ENCODE data around the gene HOXB9. TPM values are rescaled to one million over a fixed set of nuclear protein-coding genes. Genes with fewer than 3 reads are reported as not detected.

Gene HOXB9
- total RNA-seq, 6 donors from 2014 or later: 0.20 to 0.30 (median 0.29) TPM; not detected in 3

GRCh38 chr17:48639136-48639535 lies 13.0 kb upstream of the HOXB9 start:
- peaks cover 0 to 12% (median 2%) of the 10 kb centered on the region in 4 donors for H3K4me1 ChIP-seq
- no peak overlapping the region for H3K27ac ChIP-seq
- ATAC-seq (ENCODE audit: low FRiP score in 2 of 2): no peak
- whole genome bisulfite sequencing, 2 donors: 30 to 39% methylated on average over 2 to 5 of the region's 5 CpGs
- H3K27me3 ChIP-seq: peaks cover 2 to 66% (median 42%) of the 10 kb centered on the region in 4 donors
- H3K4me3 ChIP-seq: no peak overlapping the region
- no peak for DNase-seq
- H3K36me3 ChIP-seq: no peaks in the 10 kb centered on the region
- no peak for TF ChIP-seq EP300 (IDR thresholded peaks at IDR 0.05)
- no peak for TF ChIP-seq POLR2A (IDR thresholded peaks at IDR 0.05)
- no peak for TF ChIP-seq POLR2AphosphoS5 (IDR thresholded peaks at IDR 0.05)
- TF ChIP-seq CTCF (IDR thresholded peaks at IDR 0.05): no peak
- no peaks in the 10 kb centered on the region for H3K9me3 ChIP-seq

DNA sequence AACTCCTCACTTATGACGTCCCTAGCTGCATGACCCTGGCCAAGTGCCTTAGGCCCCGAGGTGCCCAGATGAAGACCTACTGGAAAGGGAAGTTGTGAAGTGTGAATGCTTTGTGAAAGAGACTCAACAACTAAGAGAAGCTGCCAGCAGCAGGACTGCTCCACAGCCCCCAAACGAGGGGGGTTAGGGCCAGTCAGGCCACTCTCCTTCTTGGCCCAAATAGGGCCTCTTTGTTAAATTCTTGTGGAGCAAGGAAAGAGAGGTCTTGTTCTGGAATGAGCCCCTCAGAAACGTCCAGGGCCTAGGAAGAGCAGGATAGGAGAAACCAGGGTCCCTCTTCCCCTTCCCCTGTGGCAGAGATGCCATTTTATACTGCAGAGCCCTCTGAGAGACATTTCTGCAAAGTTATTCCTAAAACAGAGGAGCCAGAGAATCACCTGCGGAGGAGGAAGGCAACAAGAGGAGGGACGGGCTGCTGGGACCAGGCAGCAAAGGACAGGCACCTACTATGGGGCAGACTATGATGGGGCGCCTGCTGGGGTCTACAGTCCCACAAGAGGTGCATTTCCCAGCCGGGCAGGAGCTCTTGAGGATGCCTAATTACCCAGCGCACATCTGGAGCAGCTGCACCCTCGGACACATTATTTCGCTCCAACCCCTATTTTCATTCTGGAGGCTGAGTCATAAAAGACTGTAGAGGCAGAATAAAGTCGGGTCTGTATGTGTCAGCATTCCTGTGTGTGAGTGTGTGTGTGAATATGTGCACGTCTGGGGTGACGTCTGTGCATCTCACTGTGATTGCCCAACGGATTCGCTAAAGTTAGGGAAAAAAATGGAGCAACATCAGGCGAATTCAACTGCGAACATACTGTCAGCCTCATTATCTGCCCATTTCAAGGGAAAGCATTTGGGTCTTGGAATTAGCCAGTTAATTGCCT lies 11.4 kb upstream of the HOXB9 start:
- no peaks in the 10 kb centered on the region for H3K9me3 ChIP-seq
- 30 to 47% methylated on average over 18 of the region's 18 CpGs for WGBS, 2 donors
- peak in 1 of 2 donors; percentile 19 for ATAC-seq (ENCODE audit: low FRiP score in 2 of 2)

GRCh38 chr17:48636177-48637018 lies 10.2 kb upstream of the HOXB9 start:
- ATAC-seq (ENCODE audit: low FRiP score in 2 of 2) (peak in 1 of 2 donors; percentile 79), DNase-seq (peak; percentile 44 to 88)
- no peak overlapping the region for H3K4me3 ChIP-seq

More for the DNA sequence above, 11.4 kb upstream of the HOXB9 start:
- H3K4me1 ChIP-seq: peaks cover 3 to 16% (median 5%) of the 10 kb centered on the region in 4 donors
- no peak for TF ChIP-seq EP300 (IDR thresholded peaks at IDR 0.05)
- no peak for TF ChIP-seq CTCF (IDR thresholded peaks at IDR 0.05)
- TF ChIP-seq POLR2AphosphoS5 (IDR thresholded peaks at IDR 0.05): no peak
- no peak for TF ChIP-seq POLR2A (IDR thresholded peaks at IDR 0.05)
- H3K4me3 ChIP-seq: no peak overlapping the region
- H3K27ac ChIP-seq: no peak overlapping the region
- H3K36me3 ChIP-seq: no peaks in the 10 kb centered on the region
- peaks cover 2 to 76% (median 51%) of the 10 kb centered on the region in 4 donors for H3K27me3 ChIP-seq
- no peak for DNase-seq

More at GRCh38 chr17:48636177-48637018, 10.2 kb upstream of the HOXB9 start:
- TF ChIP-seq POLR2A (IDR thresholded peaks at IDR 0.05) (no peak), EP300 (IDR thresholded peaks at IDR 0.05) (no peak), POLR2AphosphoS5 (IDR thresholded peaks at IDR 0.05) (no peak), CTCF (IDR thresholded peaks at IDR 0.05) (peak in 4 of 6 experiments; percentile 27 to 32 (median 28))
- peaks cover 3 to 10% (median 5%) of the 10 kb centered on the region in 4 donors for H3K4me1 ChIP-seq
- no peaks in the 10 kb centered on the region for H3K36me3 ChIP-seq
- H3K27ac ChIP-seq: no peak overlapping the region
- whole genome bisulfite sequencing, 2 donors: 4 to 8% methylated on average over 17 to 31 of the region's 39 CpGs
- no peaks in the 10 kb centered on the region for H3K9me3 ChIP-seq
- peaks cover 0 to 76% (median 45%) of the 10 kb centered on the region in 4 donors for H3K27me3 ChIP-seq
